ENCODE results near the gene OSBPL5. TPM values are rescaled to one million over a fixed set of nuclear protein-coding genes. Genes with fewer than 3 reads are reported as not detected.

Gene OSBPL5
- total RNA-seq, 1 donor from 2014 or later = 31.4 TPM

GRCh38 chr11:3206922-3207204, 41.8 kb upstream of the OSBPL5 start:
- H3K27me3 Mint-ChIP-seq (ENCODE audit: low read depth) = peaks cover 36% of the 10 kb centered on the region
- H3K4me1 Mint-ChIP-seq = no peaks in the 10 kb centered on the region
- H3K4me3 Mint-ChIP-seq = no peak overlapping the region
- no peak for TF ChIP-seq CTCF (conservative IDR thresholded peaks at IDR 0.05)
- H3K9me3 Mint-ChIP-seq = peaks cover 4% of the 10 kb centered on the region
- peaks cover 4% of the 10 kb centered on the region for H3K36me3 Mint-ChIP-seq (ENCODE audit: low read depth)
- H3K27ac Mint-ChIP-seq (ENCODE audit: unreplicated experiment) = no peak overlapping the region
- DNase-seq (ENCODE audit: low read depth, low spot score) = no peak

GRCh38 chr11:3206156-3206921, 41.2 kb upstream of the OSBPL5 start:
- TF ChIP-seq CTCF (conservative IDR thresholded peaks at IDR 0.05) = no peak
- Mint-ChIP-seq H3K4me1 (no peaks in the 10 kb centered on the region), H3K9me3 (no peaks in the 10 kb centered on the region), H3K4me3 (no peak overlapping the region), H3K27ac (ENCODE audit: unreplicated experiment) (no peak overlapping the region), H3K27me3 (ENCODE audit: low read depth) (peaks cover 36% of the 10 kb centered on the region), H3K36me3 (ENCODE audit: low read depth) (no peaks in the 10 kb centered on the region)
- no peak for DNase-seq (ENCODE audit: low read depth, low spot score)

- Mint-ChIP-seq H3K27me3 (ENCODE audit: low read depth) (peaks cover 40% of the 10 kb centered on the region), H3K4me3 (no peak overlapping the region), H3K4me1 (no peaks in the 10 kb centered on the region), H3K27ac (ENCODE audit: unreplicated experiment) (no peak overlapping the region), H3K9me3 (no peaks in the 10 kb centered on the region), H3K36me3 (ENCODE audit: low read depth) (no peaks in the 10 kb centered on the region)
- TF ChIP-seq CTCF (conservative IDR thresholded peaks at IDR 0.05) = no peak
- no peak for DNase-seq (ENCODE audit: low read depth, low spot score)
Observed at GRCh38 chr11:3205261-3206155, 40.4 kb upstream of the OSBPL5 start.

GRCh38 chr11:3204141-3205015, 39.3 kb upstream of the OSBPL5 start:
- no peak overlapping the region for H3K4me3 Mint-ChIP-seq
- H3K27me3 Mint-ChIP-seq (ENCODE audit: low read depth) = peaks cover 40% of the 10 kb centered on the region
- no peak overlapping the region for H3K27ac Mint-ChIP-seq (ENCODE audit: unreplicated experiment)
- no peaks in the 10 kb centered on the region for H3K9me3 Mint-ChIP-seq
- no peaks in the 10 kb centered on the region for H3K36me3 Mint-ChIP-seq (ENCODE audit: low read depth)
- no peak for TF ChIP-seq CTCF (conservative IDR thresholded peaks at IDR 0.05)
- H3K4me1 Mint-ChIP-seq = no peaks in the 10 kb centered on the region
- no peak for DNase-seq (ENCODE audit: low read depth, low spot score)
